ENCODE results near the gene RPS15A.
A peak's percentile ranks its signal among the peaks of the same experiment; 100 is the strongest.

Gene RPS15A

GRCh38 chr16:18799500-18799899 is 9.4 kb upstream of the RPS15A start:
- no peak overlapping the region for H3K27ac ChIP-seq
- TF ChIP-seq ZFX (IDR thresholded peaks at IDR 0.05; ENCODE audit: borderline replicate concordance) = no peak
- TF ChIP-seq, protein P1, sequence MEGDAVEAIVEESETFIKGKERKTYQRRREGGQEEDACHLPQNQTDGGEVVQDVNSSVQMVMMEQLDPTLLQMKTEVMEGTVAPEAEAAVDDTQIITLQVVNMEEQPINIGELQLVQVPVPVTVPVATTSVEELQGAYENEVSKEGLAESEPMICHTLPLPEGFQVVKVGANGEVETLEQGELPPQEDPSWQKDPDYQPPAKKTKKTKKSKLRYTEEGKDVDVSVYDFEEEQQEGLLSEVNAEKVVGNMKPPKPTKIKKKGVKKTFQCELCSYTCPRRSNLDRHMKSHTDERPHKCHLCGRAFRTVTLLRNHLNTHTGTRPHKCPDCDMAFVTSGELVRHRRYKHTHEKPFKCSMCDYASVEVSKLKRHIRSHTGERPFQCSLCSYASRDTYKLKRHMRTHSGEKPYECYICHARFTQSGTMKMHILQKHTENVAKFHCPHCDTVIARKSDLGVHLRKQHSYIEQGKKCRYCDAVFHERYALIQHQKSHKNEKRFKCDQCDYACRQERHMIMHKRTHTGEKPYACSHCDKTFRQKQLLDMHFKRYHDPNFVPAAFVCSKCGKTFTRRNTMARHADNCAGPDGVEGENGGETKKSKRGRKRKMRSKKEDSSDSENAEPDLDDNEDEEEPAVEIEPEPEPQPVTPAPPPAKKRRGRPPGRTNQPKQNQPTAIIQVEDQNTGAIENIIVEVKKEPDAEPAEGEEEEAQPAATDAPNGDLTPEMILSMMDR (IDR thresholded peaks at IDR 0.05) = no peak

- no peak overlapping the region for H3K27ac ChIP-seq
Measured at GRCh38 chr16:18797746-18798145, 7.6 kb upstream of the RPS15A start.

DNA sequence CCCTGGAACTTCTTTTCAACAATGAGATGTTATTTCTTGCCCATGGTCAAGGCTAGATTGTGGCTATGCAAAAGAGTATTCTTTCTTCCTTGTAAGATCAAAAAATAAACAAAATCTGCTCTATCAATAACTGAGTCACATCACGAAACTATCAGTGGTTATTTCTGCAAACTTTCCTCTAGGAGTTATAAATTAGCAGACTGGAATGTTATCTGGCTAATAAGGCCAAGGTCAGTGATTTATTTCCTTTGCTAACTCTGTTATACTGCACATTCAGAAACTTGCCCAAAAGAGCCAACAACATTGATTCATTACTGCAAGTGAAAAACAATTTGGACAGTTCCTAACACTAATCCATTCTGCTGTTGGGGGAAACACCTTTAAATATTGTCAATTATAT is 6.2 kb upstream of the RPS15A start:
- TF ChIP-seq, protein P1 (IDR thresholded peaks at IDR 0.05) = no peak
- TF ChIP-seq ZFX (IDR thresholded peaks at IDR 0.05; ENCODE audit: borderline replicate concordance) = no peak
- no peak overlapping the region for H3K27ac ChIP-seq

More at GRCh38 chr16:18797746-18798145, 7.6 kb upstream of the RPS15A start:
- TF ChIP-seq, protein P1 (IDR thresholded peaks at IDR 0.05) = no peak
- no peak for TF ChIP-seq ZFX (IDR thresholded peaks at IDR 0.05; ENCODE audit: borderline replicate concordance)

DNA sequence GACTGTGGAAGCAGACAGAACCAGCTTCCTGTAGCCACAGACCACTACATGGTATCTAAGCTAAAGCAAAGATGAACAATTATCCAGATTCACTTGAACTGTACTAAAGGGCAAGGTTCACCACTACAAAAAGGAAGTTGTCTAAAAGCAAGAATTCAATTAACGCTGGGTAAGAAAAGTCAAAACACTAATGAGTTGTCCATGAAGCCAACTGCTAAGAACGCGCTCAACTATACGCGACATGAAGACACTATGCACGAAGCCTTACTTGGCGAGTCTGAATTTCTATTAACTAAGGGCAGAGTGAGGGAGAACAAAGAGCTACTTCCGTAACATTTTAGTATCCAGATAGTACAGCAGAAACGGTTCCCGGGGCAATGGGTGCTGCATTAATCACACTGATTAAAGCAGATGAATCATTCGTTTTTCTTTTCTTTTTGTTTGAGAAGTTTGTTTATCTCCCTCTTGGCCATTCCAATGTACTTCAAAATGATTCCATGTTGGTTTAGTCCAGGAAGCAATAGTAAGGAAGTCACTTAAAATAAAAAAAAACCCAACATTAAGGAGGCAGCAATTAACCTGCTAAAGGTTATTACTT is 2.8 kb upstream of the RPS15A start:
- peak overlapping the region; percentile 97 for H3K27ac ChIP-seq
- TF ChIP-seq, protein P1 (IDR thresholded peaks at IDR 0.05) = no peak
- TF ChIP-seq ZFX (IDR thresholded peaks at IDR 0.05; ENCODE audit: borderline replicate concordance) = no peak

GRCh38 chr16:18789515-18789849 is 652 bp downstream of the RPS15A start:
- peak overlapping the region; percentile 97 for H3K27ac ChIP-seq
- no peak for TF ChIP-seq ZFX (IDR thresholded peaks at IDR 0.05; ENCODE audit: borderline replicate concordance)
- TF ChIP-seq, protein P1 (IDR thresholded peaks at IDR 0.05) = no peak

GRCh38 chr16:18788828-18789514 is 1.2 kb downstream of the RPS15A start:
- no peak for TF ChIP-seq ZFX (IDR thresholded peaks at IDR 0.05; ENCODE audit: borderline replicate concordance)
- TF ChIP-seq, protein P1 (IDR thresholded peaks at IDR 0.05) = no peak
- H3K27ac ChIP-seq = peak overlapping the region; percentile 97

- TF ChIP-seq, protein P1 (IDR thresholded peaks at IDR 0.05) = no peak
- TF ChIP-seq ZFX (IDR thresholded peaks at IDR 0.05; ENCODE audit: borderline replicate concordance) = no peak
- no peak overlapping the region for H3K27ac ChIP-seq
Measured at GRCh38 chr16:18784917-18785623, 5.1 kb downstream of the RPS15A start.
